H9 (cell line): ENCODE results near the gene RYR3. TPM values are rescaled to one million over a fixed set of nuclear protein-coding genes. Genes with fewer than 3 reads are reported as not detected.

Source experiments
- DNase-seq: peaks from one replicate; pipeline ENCODE4 v3.0.0-alpha.2; 2017
- H2AFZ ChIP-seq: one replicate; pipeline ENCODE4 v1.6.1; 2013; ENCODE audit warnings: mild to moderate bottlenecking, low read length, control low read depth, moderate library complexity
- H2AK5ac ChIP-seq: 2 replicates; pipeline ENCODE4 v1.6.1; 2013; ENCODE audit warnings: low read length, control low read depth, mixed read lengths; ENCODE audit not compliant: insufficient read length
- H2BK120ac ChIP-seq: one replicate; pipeline ENCODE4 v1.6.1; 2013; ENCODE audit warnings: low read depth, mild to moderate bottlenecking, low read length, control low read depth, inconsistent platforms; ENCODE audit not compliant: poor library complexity, severe bottlenecking
- H2BK12ac ChIP-seq: 2 replicates; pipeline ENCODE4 v1.6.1; 2013; ENCODE audit warnings: low read length, control low read depth, mixed read lengths, low read depth; ENCODE audit not compliant: insufficient read length
- H2BK15ac ChIP-seq: 2 replicates; pipeline ENCODE4 v1.6.1; 2013; ENCODE audit warnings: low read depth, low read length, control low read depth
- H2BK20ac ChIP-seq: one replicate; pipeline ENCODE4 v1.6.1; 2013; ENCODE audit warnings: low read depth, mild to moderate bottlenecking, low read length, control low read depth, inconsistent platforms; ENCODE audit not compliant: poor library complexity, severe bottlenecking
- H2BK5ac ChIP-seq: 2 replicates; pipeline ENCODE4 v1.6.1; 2013; ENCODE audit warnings: low read length, control low read depth, mixed read lengths; ENCODE audit not compliant: insufficient read length
- H3K14ac ChIP-seq: 2 replicates; pipeline ENCODE4 v1.6.1; 2013; ENCODE audit warnings: low read length, control low read depth; ENCODE audit not compliant: insufficient read depth
- H3K18ac ChIP-seq: 2 replicates; pipeline ENCODE4 v1.6.1; 2013; ENCODE audit warnings: low read depth, mild to moderate bottlenecking, mixed read lengths, low read length, control low read depth; ENCODE audit not compliant: insufficient read length
- H3K23ac ChIP-seq: 2 replicates; pipeline ENCODE4 v1.6.1; 2013; ENCODE audit warnings: low read length, control low read depth, mixed read lengths, low read depth; ENCODE audit not compliant: insufficient read length
- H3K23me2 ChIP-seq: 2 replicates; pipeline ENCODE4 v1.6.1; 2013; ENCODE audit warnings: low read depth, mild to moderate bottlenecking, mixed read lengths, low read length, control low read depth; ENCODE audit not compliant: insufficient read length, poor library complexity, severe bottlenecking
- H3K27ac ChIP-seq: 2 replicates; pipeline ENCODE4 v1.5.1; 2013; ENCODE audit warnings: low read length, control low read depth, mixed read lengths, low read depth; ENCODE audit not compliant: insufficient read length
- H3K27me3 ChIP-seq: 2 replicates; pipeline ENCODE4 v1.6.1; 2013; ENCODE audit warnings: low read length, control low read depth, inconsistent platforms; ENCODE audit not compliant: insufficient read depth
- H3K4ac ChIP-seq: 2 replicates; pipeline ENCODE4 v1.6.1; 2013; ENCODE audit warnings: low read depth, mild to moderate bottlenecking, control low read depth, inconsistent platforms, low read length, moderate library complexity
- H3K4me1 ChIP-seq: 2 replicates; pipeline ENCODE4 v1.6.1; 2013; ENCODE audit warnings: low read length, control low read depth, inconsistent platforms; ENCODE audit not compliant: insufficient read depth
- H3K4me2 ChIP-seq: 2 replicates; pipeline ENCODE4 v1.6.1; 2013; ENCODE audit warnings: low read length, control low read depth, mixed read lengths; ENCODE audit not compliant: insufficient read length, insufficient read depth
- H3K56ac ChIP-seq: 2 replicates; pipeline ENCODE4 v1.6.1; 2013; ENCODE audit warnings: low read depth, mild to moderate bottlenecking, mixed read lengths, low read length, control low read depth; ENCODE audit not compliant: insufficient read length
- H3K79me1 ChIP-seq: 2 replicates; pipeline ENCODE4 v1.6.1; 2013; ENCODE audit warnings: low read depth, mild to moderate bottlenecking, moderate library complexity, low read length, control low read depth, inconsistent platforms; ENCODE audit not compliant: insufficient read depth, poor library complexity, severe bottlenecking
- H3K79me2 ChIP-seq: 2 replicates; pipeline ENCODE4 v1.6.1; 2013; ENCODE audit warnings: low read length, control low read depth, inconsistent platforms; ENCODE audit not compliant: insufficient read depth
- H3K9ac ChIP-seq: 2 replicates; pipeline ENCODE4 v1.6.1; 2013; ENCODE audit warnings: low read length, control low read depth, mixed read lengths; ENCODE audit not compliant: insufficient read length; ENCODE audit errors: extremely low read depth
- H3K9me3 ChIP-seq: one replicate; pipeline ENCODE4 v1.6.1; 2013; ENCODE audit warnings: low read depth, low read length, inconsistent platforms; ENCODE audit not compliant: control insufficient read depth
- H3T11ph ChIP-seq: one replicate; pipeline ENCODE4 v1.6.1; 2013; ENCODE audit warnings: mild to moderate bottlenecking, low read length, control low read depth, inconsistent platforms
- H4K20me1 ChIP-seq: one replicate; pipeline ENCODE4 v1.6.1; 2013; ENCODE audit not compliant: control insufficient read depth, insufficient read length, insufficient read depth
- H4K5ac ChIP-seq: 2 replicates; pipeline ENCODE4 v1.6.1; 2013; ENCODE audit warnings: low read depth, mild to moderate bottlenecking, mixed read lengths, low read length, control low read depth; ENCODE audit not compliant: insufficient read length
- H4K8ac ChIP-seq: replicated peaks from 2 replicates; pipeline ENCODE4 v1.6.1; 2013; ENCODE audit warnings: low read length, control low read depth, mixed read lengths, low read depth; ENCODE audit not compliant: insufficient read length
- H4K91ac ChIP-seq: 2 replicates; pipeline ENCODE4 v1.6.1; 2013; ENCODE audit warnings: low read depth, mild to moderate bottlenecking, moderate library complexity, mixed read lengths, low read length, control low read depth; ENCODE audit not compliant: insufficient read length
- H3K27ac Mint-ChIP-seq, 3 experiments: 2 replicates in 2 of 3; 3 replicates in 1 of 3; pipeline ENCODE4 v1.8.0; 2020 to 2021; ENCODE audit warnings: mixed read lengths in 3 of 3, mild to moderate bottlenecking in 1 of 3, moderate library complexity in 1 of 3
- H3K27me3 Mint-ChIP-seq: 2 replicates; pipeline ENCODE4 v1.8.0; 2021; ENCODE audit warnings: low read depth, mild to moderate bottlenecking, moderate library complexity, mixed read lengths
- H3K36me3 Mint-ChIP-seq, 3 experiments: 2 replicates in 2 of 3; 3 replicates in 1 of 3; pipeline ENCODE4 v1.8.0; 2020 to 2021; ENCODE audit warnings: low read depth in 3 of 3, mixed read lengths in 3 of 3; ENCODE audit not compliant: insufficient read depth in 1 of 3
- H3K4me1 Mint-ChIP-seq, 2 experiments: 2 replicates each; pipeline ENCODE4 v1.8.0; 2020; ENCODE audit warnings: mixed read lengths in 2 of 2
- H3K4me3 Mint-ChIP-seq, 2 experiments: 2 replicates in 1 of 2; 3 replicates in 1 of 2; pipeline ENCODE4 v1.8.0; 2020 to 2021; ENCODE audit warnings: mild to moderate bottlenecking in 2 of 2, mixed read lengths in 2 of 2, moderate library complexity in 1 of 2
- H3K9me3 Mint-ChIP-seq, 2 experiments: 2 replicates in 1 of 2; 3 replicates in 1 of 2; pipeline ENCODE4 v1.8.0; 2020; ENCODE audit warnings: mild to moderate bottlenecking in 2 of 2, mixed read lengths in 2 of 2, moderate library complexity in 1 of 2
- CTCF ChIP-seq: fragments of 200-600 bp; sonication (generic); conservative IDR thresholded peaks from 3 replicates; pipeline ENCODE4 v1.8.0; 2021; ENCODE audit warnings: antibody characterized with exemption, mild to moderate bottlenecking
- WGBS: extraction: QIAGEN DNeasy Blood & Tissue Kit; methylation state at CpG from one replicate; pipeline ENCODE4 v1.1.7; 2013; ENCODE audit warnings: missing lambda C conversion rate, low lambda C conversion rate, mixed read lengths; ENCODE audit not compliant: insufficient read length; ENCODE audit errors: extremely low coverage; 5-methylcytosine and 5-hydroxymethylcytosine counted together
- total RNA-seq: library from RNA; stranded (reverse); gene quantifications from 2 replicates; pipeline ENCODE4 v1.2.1, GENCODE V29; 2021

RYR3 gene
- total RNA-seq, 1 experiment from 2014 or later: 0.85 TPM

GRCh38 chr15:33852094-33852493 lies 541.3 kb downstream of the RYR3 start:
- no peak overlapping the region for H2AK5ac ChIP-seq
- H3K56ac ChIP-seq: no peak overlapping the region
- H3K4me2 ChIP-seq: no peak overlapping the region
- no peak overlapping the region for H4K8ac ChIP-seq
- no peak overlapping the region for H3K27ac ChIP-seq
- no peak overlapping the region for H2BK120ac ChIP-seq
- no peak overlapping the region for H3K4ac ChIP-seq
- peaks cover 13 to 21% of the 10 kb centered on the region in 2 experiments for H3K4me1 Mint-ChIP-seq
- no peaks in the 10 kb centered on the region; the same call in 1 of the 2 replicates for H3K4me1 ChIP-seq
- no peaks in the 10 kb centered on the region for H3K27me3 ChIP-seq
- DNase-seq: no peak
- H2BK15ac ChIP-seq: no peak overlapping the region
- peak overlapping the region in 1 of 3 experiments; percentile 62; a peak in 1 of 7 replicates for H3K27ac Mint-ChIP-seq
- no CpG with 5 or more reads among the region's 1 CpG for WGBS
- no peaks in the 10 kb centered on the region for H3K79me1 ChIP-seq
- H2AFZ ChIP-seq: no peak overlapping the region
- no peak overlapping the region for H2BK5ac ChIP-seq
- no peak overlapping the region for H4K91ac ChIP-seq
- H3K27me3 Mint-ChIP-seq: no peaks in the 10 kb centered on the region
- H3K23me2 ChIP-seq: no peaks in the 10 kb centered on the region
- no peak overlapping the region for H3K9ac ChIP-seq
- TF ChIP-seq CTCF: no peak
- no peak overlapping the region for H3K14ac ChIP-seq
- H4K5ac ChIP-seq: no peak overlapping the region
- H3T11ph ChIP-seq: no peak overlapping the region
- H2BK20ac ChIP-seq: no peak overlapping the region
- no peaks in the 10 kb centered on the region for H3K79me2 ChIP-seq
- H3K9me3 ChIP-seq: no peaks in the 10 kb centered on the region
- H3K9me3 Mint-ChIP-seq: no peaks in the 10 kb centered on the region
- no peak overlapping the region for H2BK12ac ChIP-seq
- no peaks in the 10 kb centered on the region for H4K20me1 ChIP-seq
- no peak overlapping the region for H3K4me3 Mint-ChIP-seq
- H3K36me3 Mint-ChIP-seq: no peaks in the 10 kb centered on the region
- H3K18ac ChIP-seq: no peak overlapping the region
- H3K23ac ChIP-seq: no peak overlapping the region
